NCI-H69 (cell line): ENCODE results near the gene UTP15.

Source experiments
- DNase-seq: peaks from one replicate; lab custom pipeline; 2025; lab: John Stamatoyannopoulos, UW

Gene UTP15

DNA sequence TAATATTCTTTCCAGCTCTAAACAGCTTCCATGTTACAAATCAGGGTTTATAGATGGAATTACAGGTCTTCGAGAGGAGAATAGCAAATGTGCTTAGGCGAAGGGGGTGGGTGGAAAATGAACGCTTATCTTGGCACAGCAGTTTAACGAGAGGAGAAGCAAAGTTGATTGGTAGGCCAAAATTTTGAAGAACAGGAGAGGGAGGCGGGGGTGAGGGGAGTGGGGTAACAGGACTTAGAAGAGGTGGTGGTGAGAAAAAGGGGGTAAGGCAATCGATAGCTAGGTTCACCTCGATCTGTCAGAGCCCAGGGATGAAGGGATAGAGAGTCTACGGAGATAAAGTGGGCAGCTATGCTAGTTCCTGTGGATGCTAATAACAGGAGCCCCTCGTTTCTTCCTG, 868 bp upstream of the UTP15 start:
- peak; percentile 54 for DNase-seq

GRCh38 chr5:73565969-73566547, 515 bp downstream of the UTP15 start:
- DNase-seq, result peak; percentile 35

DNA sequence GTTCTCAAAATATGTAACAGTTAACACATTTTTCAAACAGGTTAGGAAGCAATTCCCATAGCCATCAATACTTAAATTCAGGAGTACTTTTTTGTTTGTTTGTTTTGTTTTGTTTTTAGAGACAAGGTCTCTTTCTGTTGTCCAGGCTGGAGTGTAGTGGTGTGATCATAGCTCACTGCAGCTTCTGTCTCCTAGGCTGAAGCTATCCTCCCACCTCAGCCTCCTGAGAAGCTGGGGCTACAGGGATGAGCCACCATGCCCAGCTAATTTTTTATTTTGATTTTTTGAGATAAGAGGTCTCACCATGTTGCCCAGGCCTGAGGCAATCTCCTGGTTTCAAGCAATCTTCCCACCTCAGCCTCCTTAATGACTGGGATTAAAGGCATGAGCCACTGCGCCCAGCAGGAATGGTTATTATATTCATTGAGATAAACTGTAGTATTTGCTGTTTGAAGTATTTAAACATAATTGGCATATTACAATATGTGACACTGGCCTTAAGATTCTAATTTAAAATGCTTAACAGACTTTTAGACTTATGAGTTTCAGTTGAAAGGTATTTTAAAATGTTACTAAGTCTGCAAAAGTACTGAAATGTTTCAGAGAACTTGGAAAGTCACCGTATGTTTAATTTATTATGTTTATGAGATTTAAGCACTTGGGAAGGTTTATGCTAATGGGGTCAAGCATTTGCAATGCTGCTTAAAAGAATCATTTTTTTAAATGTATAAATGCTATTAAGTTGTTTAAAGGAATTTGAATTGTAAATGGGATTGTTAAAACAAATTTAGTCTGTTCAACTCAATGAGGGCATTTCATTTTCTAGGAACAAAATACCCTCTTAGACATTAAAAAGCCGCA, 17.0 kb downstream of the UTP15 start:
- DNase-seq, result peak; percentile 11

- no peak for DNase-seq
Measured at GRCh38 chr5:73587923-73588322, 22.4 kb downstream of the UTP15 start.

DNA sequence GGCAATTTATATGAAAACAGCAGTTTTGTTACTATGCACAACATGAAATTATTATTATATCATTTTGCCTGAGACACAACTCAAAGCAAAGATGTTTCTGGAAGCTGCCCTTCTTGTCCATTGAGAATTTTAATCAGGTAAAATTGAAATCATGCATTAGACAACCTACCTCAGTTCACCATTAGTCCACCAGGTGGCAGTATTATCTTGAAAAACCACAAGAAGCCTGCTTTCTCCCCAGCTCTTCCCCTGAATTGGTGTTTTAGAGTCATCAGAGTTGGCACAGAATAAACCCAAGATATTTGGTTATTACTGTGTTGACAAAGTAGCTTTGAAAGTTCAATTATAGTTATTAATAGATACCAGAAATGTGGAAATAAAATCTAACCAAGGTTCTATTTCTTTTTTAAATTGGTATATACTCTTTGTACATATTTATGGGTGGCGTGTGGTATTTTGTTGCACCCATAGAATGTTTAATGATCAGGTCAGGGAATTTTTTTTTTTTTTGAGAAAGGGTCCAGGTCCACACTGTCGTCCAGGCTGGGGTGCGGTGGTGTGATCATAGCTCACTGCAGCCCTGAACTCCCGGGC, 25.7 kb downstream of the UTP15 start:
- DNase-seq, result peak; percentile 89

DNA sequence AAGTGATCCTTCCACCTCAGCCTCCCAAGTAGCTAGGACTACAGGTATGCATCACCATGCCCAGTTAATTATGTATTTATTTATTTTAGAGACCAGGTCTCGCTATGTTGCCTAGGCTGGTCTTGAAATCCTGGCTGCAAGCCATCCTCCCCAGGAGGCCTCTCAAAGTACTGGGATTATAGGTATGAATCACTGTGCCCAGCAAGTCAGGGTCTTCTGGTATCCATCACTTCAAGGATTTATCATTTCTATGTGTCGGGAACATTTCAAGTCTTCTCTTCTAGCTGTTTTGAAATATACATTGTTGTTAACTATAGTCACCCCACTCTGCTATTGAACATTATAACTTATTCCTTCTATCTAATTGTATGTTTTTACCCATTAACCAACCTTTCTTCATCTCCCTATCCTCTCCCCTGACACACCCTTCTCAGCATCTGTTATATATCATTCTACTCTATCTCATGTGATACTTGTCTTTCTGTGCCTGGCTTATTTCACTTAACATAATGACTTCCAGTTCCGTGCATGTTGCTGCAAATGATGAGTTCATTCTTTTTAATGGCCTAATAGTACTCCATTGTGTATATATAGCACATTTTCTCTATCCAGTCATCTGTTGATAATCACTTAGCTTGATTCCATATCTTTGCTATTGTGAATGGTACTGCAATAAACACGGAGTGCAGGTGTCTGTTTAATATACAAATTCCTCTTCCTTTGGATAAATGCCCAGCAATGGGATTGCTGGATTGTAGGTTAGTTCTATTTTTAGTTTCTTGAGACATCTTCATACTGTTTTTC, 26.4 kb downstream of the UTP15 start:
- peak; percentile 91 for DNase-seq

DNA sequence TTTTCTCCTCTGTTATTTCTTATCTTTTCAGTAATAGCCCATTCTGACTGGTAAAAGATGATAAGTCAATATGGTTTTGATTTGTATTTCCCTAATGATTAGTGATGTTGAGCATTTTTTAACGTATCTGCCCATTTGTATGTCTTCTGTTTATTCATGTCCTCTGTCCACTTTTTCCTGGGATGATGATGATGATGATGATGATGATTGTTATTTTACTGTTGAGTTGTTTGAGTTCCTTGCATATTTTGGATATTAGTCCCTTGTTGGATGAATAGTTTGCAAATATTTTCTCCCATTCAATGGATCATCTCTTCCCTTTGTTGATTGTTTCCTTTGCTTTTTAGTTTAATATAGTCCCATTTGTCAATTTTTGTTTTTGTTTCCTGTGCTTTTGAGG, 27.0 kb downstream of the UTP15 start:
- no peak for DNase-seq

DNA sequence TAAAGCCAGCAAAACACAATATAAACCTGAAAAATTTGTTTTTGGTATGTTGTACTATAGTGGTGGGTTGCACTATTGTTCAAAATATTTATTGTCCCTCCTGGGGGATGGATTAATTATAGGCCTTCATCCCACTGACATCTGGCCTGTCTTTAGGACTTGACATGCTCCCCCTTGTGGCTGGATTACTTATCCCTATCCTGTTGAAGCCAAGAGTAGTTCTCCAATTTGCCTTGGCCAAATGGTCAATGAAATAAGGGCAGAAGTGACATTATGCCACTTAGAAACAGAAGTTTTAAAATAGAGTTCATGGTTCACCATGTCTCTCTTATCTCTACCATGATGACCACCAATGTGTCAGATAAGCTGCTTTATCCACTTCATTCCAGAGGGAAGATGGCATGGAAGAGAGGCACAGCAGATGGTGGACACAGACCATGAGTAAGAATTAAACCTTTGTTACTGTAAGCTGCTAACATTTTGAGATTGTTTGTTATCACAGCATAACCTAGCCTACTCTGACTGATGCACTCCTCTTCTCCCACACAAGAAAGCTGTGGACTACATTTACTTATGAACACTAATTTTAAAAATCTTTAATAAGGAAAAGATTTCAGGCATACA, 31.3 kb downstream of the UTP15 start:
- DNase-seq, result peak; percentile 92

- DNase-seq, result no peak
Measured at GRCh38 chr5:73599380-73599779, 33.8 kb downstream of the UTP15 start.

DNA sequence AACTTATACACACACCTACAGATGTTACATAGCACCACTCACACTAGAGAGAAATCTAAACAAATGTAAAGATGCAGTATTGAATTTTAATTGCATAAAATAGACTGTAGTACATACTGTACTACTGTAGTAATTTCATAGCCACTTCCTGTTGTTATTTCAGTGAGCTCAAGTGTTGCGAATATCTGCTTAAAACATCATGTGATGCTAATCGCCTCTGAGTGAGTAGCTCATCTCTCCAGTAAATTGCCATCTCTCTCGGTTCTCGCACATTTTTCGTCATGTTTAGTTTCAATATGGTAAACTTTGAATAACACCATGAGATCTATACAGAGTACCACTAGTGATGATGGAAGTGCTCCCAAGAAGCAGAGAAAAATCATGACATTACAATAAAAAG, 38.5 kb downstream of the UTP15 start:
- DNase-seq, result no peak

- peak; percentile 47 for DNase-seq
Measured at GRCh38 chr5:73605223-73606087, 39.9 kb downstream of the UTP15 start.

DNA sequence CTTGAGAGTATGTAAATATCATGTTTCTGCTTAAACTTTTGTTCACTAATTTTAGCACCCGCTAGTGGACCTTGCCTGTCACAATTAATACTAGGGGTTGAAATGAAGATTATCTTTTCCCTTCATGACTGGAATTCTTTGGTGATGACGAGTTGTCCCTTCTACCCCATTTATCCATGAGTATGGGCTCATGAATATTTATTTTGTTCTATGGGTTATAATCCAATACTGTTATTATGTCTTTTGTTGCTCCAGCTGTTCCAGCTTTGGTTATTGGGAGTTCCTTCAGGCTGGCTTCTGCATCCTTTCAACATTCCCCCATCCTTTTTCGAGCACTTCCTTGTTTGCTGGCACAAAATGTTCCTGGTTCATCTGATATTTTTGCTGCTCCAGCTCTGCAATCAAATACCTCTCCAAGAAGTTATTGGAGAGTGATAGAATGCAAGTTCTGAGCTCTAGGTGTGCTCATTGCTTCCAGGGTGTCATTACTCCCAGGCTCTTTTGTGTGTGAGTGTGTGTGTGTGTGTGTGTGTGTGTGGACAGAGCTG, 40.7 kb downstream of the UTP15 start:
- DNase-seq, result peak; percentile 41

DNA sequence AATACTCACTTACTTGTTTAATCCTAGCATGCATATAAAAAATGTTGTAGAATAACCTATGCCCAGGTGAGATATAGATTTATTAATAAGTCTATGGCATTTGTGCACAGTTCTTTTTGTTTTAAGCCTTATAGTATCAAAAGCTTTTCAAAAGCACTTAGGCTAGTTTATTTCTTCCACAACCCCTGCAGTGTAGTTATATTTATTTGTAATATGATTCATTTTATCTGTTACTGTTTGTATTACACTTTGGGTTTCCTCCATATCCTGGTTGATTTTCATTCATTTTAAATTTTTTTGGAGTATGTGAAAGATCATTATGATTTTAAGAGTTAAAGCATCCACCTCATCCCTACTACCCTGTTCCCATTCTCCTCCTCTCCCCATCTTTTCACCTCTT, 41.7 kb downstream of the UTP15 start:
- no peak for DNase-seq

GRCh38 chr5:73612799-73613198, 47.3 kb downstream of the UTP15 start:
- DNase-seq, result peak; percentile 56

GRCh38 chr5:73615085-73615484, 49.5 kb downstream of the UTP15 start:
- DNase-seq, result peak; percentile 71

- DNase-seq, result peak; percentile 63
Measured at GRCh38 chr5:73615947-73616346, 50.4 kb downstream of the UTP15 start.

GRCh38 chr5:73617510-73618279, 52.2 kb downstream of the UTP15 start:
- peak; percentile 32 for DNase-seq

DNA sequence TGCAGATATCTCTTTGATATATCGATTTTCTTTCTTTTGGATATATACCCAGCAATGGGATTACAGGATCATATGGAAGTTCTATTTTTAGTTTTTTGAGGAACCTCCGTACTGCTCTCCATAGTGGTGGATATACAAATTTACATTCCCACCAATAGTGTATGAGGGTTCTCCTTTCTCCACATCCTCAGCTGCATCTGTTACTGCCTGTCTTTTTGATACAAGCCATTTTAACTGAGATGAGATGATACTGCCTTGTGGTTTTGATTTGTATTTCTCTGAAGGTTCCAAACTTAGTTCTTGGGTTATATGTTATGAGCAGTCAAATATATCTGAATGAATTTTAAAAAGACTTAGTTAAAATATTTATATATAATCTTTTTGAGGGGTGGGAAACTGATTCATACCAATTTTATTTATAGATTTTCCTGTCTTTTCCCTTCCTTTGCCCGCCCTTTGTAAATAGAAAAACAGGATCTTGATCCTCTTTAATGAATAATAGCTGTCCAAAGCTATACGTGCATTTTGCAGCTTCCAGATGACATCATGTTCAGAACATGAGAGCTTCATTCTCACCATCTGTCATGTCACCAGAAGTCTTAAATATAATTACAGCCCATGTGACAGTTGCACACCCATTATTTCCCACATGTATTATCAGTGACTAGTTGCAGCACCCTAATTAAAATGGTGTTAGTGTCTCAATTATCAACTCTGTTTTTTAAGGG, 54.2 kb downstream of the UTP15 start:
- DNase-seq, result peak; percentile 97

DNA sequence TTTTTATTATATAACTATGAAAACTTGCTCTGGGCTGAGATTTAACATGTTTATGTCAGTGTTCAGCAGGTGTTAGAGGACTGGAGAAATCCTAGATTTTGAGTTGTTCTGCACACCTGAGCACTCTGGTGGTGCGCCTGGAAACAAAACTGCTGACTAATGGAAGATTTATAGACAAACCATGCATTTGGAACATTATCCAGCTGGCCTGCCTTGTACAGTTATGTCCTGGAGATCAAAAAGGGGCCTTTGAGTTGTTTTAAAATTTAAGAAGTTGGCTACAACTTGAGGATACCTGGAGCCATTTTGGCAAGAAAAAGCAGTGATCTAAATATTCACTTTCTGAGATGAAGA, 54.8 kb downstream of the UTP15 start:
- DNase-seq, result no peak
